Activated naive CD4-positive, alpha-beta T cell treated with anti-CD3 and anti-CD28 coated beads, Interleukin-2, amount 50 U/mL, for 72 hours (primary cell): Measurements from ENCODE around the gene RUNX1. TPM values are rescaled to one million over a fixed set of nuclear protein-coding genes. Genes with fewer than 3 reads are reported as not detected.
A peak's percentile ranks its signal among the peaks of the same experiment; 100 is the strongest.

Experiments
- ATAC-seq, 2 donors: fragments of 150-1000 bp; cut with Tn5 transposase; 2 replicates each; pipeline ENCODE4 v1.10.0; 2021; ENCODE audit warnings: mild to moderate bottlenecking in 2 of 2, moderate library complexity in 2 of 2
- DNase-seq, 2 donors: peaks; one replicate each; pipeline ENCODE4 v3.0.0; 2021 to 2022; ENCODE audit warnings: low spot score in 2 of 2
- H3K27ac Mint-ChIP-seq, 2 donors: one replicate each; pipeline ENCODE4 v1.8.0; 2022; ENCODE audit warnings: mild to moderate bottlenecking in 2 of 2, mixed read lengths in 2 of 2
- H3K36me3 Mint-ChIP-seq, 2 donors: one replicate each; pipeline ENCODE4 v1.8.0; 2022; ENCODE audit warnings: mixed read lengths in 2 of 2
- H3K9me3 Mint-ChIP-seq, 2 donors: one replicate each; pipeline ENCODE4 v1.8.0; 2022; ENCODE audit warnings: mixed read lengths in 2 of 2
- total RNA-seq, 2 donors: library from RNA; stranded (reverse); gene quantifications; one replicate each; pipeline ENCODE4 v1.2.3, GENCODE V29; 2022

Gene RUNX1
- total RNA-seq, 2 donors from 2014 or later, result 44.9 to 80.4 TPM

GRCh38 chr21:35045542-35046262 lies 3.4 kb downstream of the RUNX1 start:
- peak in 1 of 2 donors; percentile 77 for DNase-seq

GRCh38 chr21:35044770-35045541 lies 4.1 kb downstream of the RUNX1 start:
- DNase-seq, result no peak
- peak; percentile 7 to 9 for ATAC-seq
- H3K27ac Mint-ChIP-seq, result peak overlapping the region; percentile 94 to 99
- H3K9me3 Mint-ChIP-seq, result no peaks in the 10 kb centered on the region
- H3K36me3 Mint-ChIP-seq, result peaks cover 0 to 29% of the 10 kb centered on the region in 2 donors

More at GRCh38 chr21:35045542-35046262, 3.4 kb downstream of the RUNX1 start:
- Mint-ChIP-seq H3K27ac (peak overlapping the region; percentile 99), H3K9me3 (no peaks in the 10 kb centered on the region), H3K36me3 (peaks cover 0 to 29% of the 10 kb centered on the region in 2 donors)
- peak; percentile 13 to 21 for ATAC-seq

GRCh38 chr21:35044128-35044527 lies 5.0 kb downstream of the RUNX1 start:
- Mint-ChIP-seq H3K27ac (peak overlapping the region; percentile 94 to 99), H3K36me3 (peaks cover 0 to 29% of the 10 kb centered on the region in 2 donors), H3K9me3 (no peaks in the 10 kb centered on the region)
- ATAC-seq, result no peak
- no peak for DNase-seq

- Mint-ChIP-seq H3K36me3 (peaks cover 0 to 28% of the 10 kb centered on the region in 2 donors), H3K27ac (peak overlapping the region; percentile 94 to 99), H3K9me3 (no peaks in the 10 kb centered on the region)
- DNase-seq, result no peak
- no peak for ATAC-seq
Measured at GRCh38 chr21:35043549-35043948, 5.6 kb downstream of the RUNX1 start.

- DNase-seq (no peak), ATAC-seq (no peak)
- Mint-ChIP-seq H3K36me3 (peaks cover under 1 to 25% of the 10 kb centered on the region in 2 donors), H3K9me3 (no peaks in the 10 kb centered on the region), H3K27ac (peak overlapping the region; percentile 30 to 99)
Measured at GRCh38 chr21:35042836-35043235, 6.3 kb downstream of the RUNX1 start.

- Mint-ChIP-seq H3K36me3 (peaks cover 7 to 23% of the 10 kb centered on the region in 2 donors), H3K9me3 (no peaks in the 10 kb centered on the region), H3K27ac (no peak overlapping the region)
- ATAC-seq (no peak), DNase-seq (no peak)
Measured at GRCh38 chr21:35041881-35042280, 7.2 kb downstream of the RUNX1 start.

- H3K36me3 Mint-ChIP-seq, result peaks cover 7 to 21% of the 10 kb centered on the region in 2 donors
- ATAC-seq (no peak), DNase-seq (no peak)
- H3K27ac Mint-ChIP-seq, result no peak overlapping the region
- no peaks in the 10 kb centered on the region for H3K9me3 Mint-ChIP-seq
Measured at GRCh38 chr21:35041122-35041521, 8.0 kb downstream of the RUNX1 start.

- Mint-ChIP-seq H3K36me3 (peaks cover 8 to 23% of the 10 kb centered on the region in 2 donors), H3K27ac (no peak overlapping the region), H3K9me3 (no peaks in the 10 kb centered on the region)
- ATAC-seq (peak in 1 of 2 donors; percentile 43), DNase-seq (no peak)
Measured at GRCh38 chr21:35039595-35040289, 9.4 kb downstream of the RUNX1 start.

- Mint-ChIP-seq H3K9me3 (no peaks in the 10 kb centered on the region), H3K27ac (peak overlapping the region; percentile 68 to 86), H3K36me3 (peaks cover 17 to 26% of the 10 kb centered on the region in 2 donors)
- no peak for DNase-seq
- ATAC-seq, result no peak
Measured at GRCh38 chr21:35038772-35039319, 10.3 kb downstream of the RUNX1 start.

- no peak for ATAC-seq
- DNase-seq, result no peak
- H3K36me3 Mint-ChIP-seq, result peaks cover 24 to 26% of the 10 kb centered on the region in 2 donors
- H3K9me3 Mint-ChIP-seq, result peaks cover 5 to 6% of the 10 kb centered on the region in 2 donors
- peak overlapping the region; percentile 86 to 92 for H3K27ac Mint-ChIP-seq
Measured at GRCh38 chr21:35037384-35037765, 11.7 kb downstream of the RUNX1 start.

- DNase-seq (no peak), ATAC-seq (peak in 1 of 2 donors; percentile 55)
- peaks cover 26 to 29% of the 10 kb centered on the region in 2 donors for H3K36me3 Mint-ChIP-seq
- peak overlapping the region in 1 of 2 donors; percentile 86 for H3K27ac Mint-ChIP-seq
- peaks cover 5 to 6% of the 10 kb centered on the region in 2 donors for H3K9me3 Mint-ChIP-seq
Measured at GRCh38 chr21:35036465-35037383, 12.4 kb downstream of the RUNX1 start.

- ATAC-seq (peak in 1 of 2 donors; percentile 23), DNase-seq (no peak)
- H3K36me3 Mint-ChIP-seq, result peaks cover 20 to 38% of the 10 kb centered on the region in 2 donors
Measured at GRCh38 chr21:35035581-35035980, 13.5 kb downstream of the RUNX1 start.

GRCh38 chr21:35035116-35035515 lies 14.0 kb downstream of the RUNX1 start:
- DNase-seq, result no peak
- Mint-ChIP-seq H3K36me3 (peaks cover 20 to 38% of the 10 kb centered on the region in 2 donors), H3K9me3 (peaks cover 5 to 6% of the 10 kb centered on the region in 2 donors), H3K27ac (peak overlapping the region in 1 of 2 donors; percentile 86)
- peak; percentile 26 to 38 for ATAC-seq

More at GRCh38 chr21:35035581-35035980, 13.5 kb downstream of the RUNX1 start:
- peak overlapping the region; percentile 46 to 86 for H3K27ac Mint-ChIP-seq
- peaks cover 5 to 6% of the 10 kb centered on the region in 2 donors for H3K9me3 Mint-ChIP-seq

GRCh38 chr21:35034203-35034926 lies 14.7 kb downstream of the RUNX1 start:
- peak in 1 of 2 donors; percentile 72 for DNase-seq
- Mint-ChIP-seq H3K27ac (peak overlapping the region; percentile 68 to 86), H3K9me3 (peaks cover 5 to 9% of the 10 kb centered on the region in 2 donors), H3K36me3 (peaks cover 24 to 38% of the 10 kb centered on the region in 2 donors)
- ATAC-seq, result peak in 1 of 2 donors; percentile 80
